Stimulated activated CD4-positive, alpha-beta T cell treated with anti-CD3 and anti-CD28 coated beads, TNF-alpha, amount 100 ng/mL, for 4 hours (primary cell): ENCODE results near the gene FGGY.
"Not testable (repeated sequence)": the region's sequence is repeated elsewhere in the genome, so short reads cannot be mapped to it uniquely, and the experiment has no call there.

Experiments used
- DNase-seq, 3 experiments: peaks; one replicate each; pipeline ENCODE4 v3.0.0-alpha.2; 2020; ENCODE audit warnings: low read depth in 3 of 3

FGGY gene

DNA sequence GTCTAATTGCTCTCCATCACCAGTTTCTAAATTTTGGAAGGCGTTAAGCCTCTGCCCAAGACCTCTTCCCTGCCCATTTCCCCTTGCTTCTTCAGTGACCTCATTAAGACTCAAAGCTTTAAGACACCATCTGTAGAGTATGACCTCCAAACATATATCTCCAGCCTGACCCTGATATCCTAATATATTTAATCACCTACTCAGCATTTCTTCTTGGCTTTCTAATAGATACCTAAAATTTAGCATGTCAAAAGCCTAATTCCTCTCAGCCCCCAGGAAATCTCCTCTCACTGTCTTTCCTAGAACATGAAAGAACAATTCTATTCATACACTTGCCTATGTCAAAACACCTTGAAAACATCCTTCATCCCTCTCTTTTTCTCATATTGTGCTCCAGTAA is 282.3 kb downstream of the FGGY start:
- no peak for DNase-seq

DNA sequence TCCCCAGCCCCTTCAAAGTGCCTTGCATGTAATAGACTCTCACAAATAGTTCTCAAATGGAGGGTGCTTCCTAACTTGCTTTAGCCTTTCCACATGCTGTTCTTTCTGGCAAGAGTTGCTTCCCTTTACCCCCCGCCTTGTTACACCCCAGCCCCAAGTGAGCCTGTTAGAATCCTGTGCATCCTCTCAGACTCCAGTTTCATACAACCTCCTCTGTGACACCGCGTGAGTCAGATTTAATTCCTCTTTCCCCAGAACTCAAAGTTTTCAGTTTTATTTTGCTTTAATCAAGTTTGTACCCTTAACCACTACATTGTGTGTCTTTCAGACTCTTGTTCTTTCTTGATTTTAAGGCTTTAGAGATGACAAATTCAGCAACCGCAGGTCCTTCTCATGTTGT is 283.4 kb downstream of the FGGY start:
- no peak for DNase-seq

DNA sequence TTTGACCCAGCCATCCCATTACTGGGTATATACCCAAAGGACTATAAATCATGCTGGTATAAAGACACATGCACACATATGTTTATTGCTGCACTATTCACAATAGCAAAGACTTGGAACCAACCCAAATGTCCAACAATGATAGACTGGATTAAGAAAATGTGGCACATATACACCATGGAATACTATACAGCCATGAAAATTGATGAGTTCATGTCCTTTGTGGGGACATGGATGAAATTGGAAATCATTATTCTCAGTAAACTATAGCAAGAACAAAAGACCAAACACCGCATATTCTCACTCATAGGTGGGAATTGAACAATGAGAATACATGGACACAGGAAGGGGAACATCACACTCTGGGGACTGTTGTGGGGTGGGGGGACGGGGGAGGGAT is 295.5 kb downstream of the FGGY start:
- DNase-seq, result not testable (repeated sequence)

DNA sequence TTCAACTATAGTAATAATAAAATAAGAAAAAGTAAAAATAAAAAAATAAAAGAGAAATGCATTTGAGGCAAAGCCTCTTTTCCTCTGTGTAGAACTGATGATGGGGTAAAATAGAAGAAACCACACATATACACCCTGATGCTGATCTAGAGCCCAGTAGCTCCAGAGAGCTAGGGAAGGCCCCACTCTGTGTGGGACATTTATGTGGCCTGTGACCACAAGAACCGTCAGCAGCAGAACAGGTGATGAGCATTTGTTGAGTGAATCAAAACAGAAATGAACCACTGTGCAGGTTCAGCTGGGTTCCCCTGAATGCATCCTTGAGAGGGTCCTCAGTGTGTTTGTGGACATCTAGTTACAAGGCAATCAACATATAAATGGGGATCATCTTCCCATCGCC is 296.0 kb downstream of the FGGY start:
- no peak for DNase-seq

- no peak for DNase-seq
Measured at GRCh38 chr1:59593798-59594790, 297.2 kb downstream of the FGGY start.

DNA sequence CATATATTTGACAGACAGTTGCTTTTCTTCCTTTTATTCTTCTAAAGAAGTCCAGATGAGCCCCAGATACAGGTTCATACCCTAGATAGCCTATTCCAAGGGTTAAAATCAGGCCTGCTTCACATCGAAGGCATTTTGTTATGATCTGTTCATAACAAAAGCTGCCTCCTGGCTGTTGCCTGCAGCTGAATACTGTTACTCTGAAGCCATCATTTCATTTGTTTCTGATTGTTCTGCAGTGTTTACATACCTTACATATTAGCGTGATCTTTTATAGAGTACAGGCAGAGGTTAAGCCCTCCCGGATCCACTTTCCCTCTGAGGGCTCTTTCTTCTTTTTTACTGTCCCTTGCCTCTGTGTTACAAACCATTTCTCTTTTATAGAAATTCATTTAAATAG is 298.9 kb downstream of the FGGY start:
- DNase-seq, result no peak

DNA sequence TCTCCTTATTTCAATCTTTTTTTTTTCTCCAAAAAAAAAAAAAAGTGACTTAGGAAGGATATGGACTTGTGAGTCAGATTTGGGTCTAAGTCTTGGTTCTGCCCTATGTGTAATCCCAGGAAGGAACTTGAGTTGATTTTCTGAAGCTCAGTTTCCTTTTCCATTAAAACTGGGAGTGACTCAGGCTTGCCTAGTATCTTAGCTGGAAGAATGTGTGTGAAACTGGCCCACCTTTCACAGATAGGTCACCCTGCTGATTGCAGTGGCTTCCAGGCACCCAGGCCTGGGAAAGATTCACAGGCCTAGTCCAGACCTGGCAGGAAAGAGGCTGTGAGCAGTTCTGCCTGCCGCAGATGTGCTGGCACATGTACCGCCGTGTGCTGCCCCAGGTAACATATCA is 299.5 kb downstream of the FGGY start:
- DNase-seq, result no peak

DNA sequence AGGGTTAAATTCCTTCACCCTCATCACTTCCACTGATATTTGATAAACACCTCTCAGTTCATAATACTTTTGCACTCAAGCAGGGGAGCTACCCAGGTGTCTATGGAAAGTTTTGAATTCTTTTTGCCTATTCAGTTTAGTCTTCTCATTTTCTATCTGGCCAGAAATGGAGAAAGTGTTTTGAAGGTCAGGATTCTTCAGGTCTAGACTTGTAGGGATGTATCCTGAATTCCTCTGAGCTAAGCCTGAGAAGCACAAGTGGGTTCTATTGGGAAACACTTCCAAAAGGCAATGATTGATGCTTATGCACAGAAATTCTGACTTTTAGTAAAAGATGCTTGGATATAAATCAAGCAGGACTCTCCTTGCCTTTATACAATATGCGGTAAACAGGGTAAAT is 300.1 kb downstream of the FGGY start:
- DNase-seq, result no peak

DNA sequence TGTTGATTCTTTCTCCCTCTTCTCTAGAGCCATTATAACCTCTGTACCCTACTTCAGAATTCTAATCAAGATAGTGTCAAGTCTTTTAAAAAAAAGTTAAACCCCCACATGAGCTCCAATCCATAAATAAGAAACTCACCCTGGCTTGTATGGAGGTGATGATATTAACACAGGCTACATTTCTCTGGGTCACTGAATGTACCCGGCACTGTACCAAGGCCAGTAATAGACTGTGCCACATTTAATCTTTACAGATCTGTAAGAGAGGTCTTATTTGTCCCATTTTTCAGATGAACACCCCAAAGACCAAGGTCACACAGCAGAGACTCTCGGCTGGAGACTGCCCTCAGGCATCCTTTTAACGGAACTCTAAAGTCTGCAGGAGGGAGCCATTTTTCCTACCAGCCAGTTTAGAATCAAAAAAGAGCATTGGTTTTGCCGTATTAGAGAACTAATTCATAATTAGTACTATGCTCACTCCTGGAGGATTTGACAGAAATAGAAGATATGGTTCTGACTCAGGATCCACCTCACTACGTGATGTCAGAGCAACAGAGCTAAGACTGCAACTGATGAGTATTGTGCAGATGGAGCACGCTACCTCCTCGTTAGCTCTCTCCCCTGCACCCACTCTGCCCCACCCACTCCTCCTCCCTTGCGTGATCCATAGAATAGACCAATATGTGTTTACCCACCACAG is 300.7 kb downstream of the FGGY start:
- DNase-seq, result no peak

DNA sequence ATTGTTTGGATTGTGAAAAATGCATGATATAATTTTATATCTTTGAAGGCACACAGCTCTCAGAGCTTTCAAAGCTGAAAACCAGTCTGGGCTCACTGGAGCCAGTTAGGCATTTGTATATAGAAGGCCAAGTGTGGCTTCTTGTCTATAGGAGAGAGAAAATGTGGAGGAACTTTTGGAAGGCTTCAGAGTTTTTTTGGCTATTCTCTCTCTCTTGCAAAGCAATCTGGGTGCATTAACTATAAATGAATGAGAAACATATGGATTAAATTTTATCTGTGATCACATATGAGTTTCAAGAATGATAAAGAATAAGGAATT is 301.2 kb downstream of the FGGY start:
- no peak for DNase-seq

DNA sequence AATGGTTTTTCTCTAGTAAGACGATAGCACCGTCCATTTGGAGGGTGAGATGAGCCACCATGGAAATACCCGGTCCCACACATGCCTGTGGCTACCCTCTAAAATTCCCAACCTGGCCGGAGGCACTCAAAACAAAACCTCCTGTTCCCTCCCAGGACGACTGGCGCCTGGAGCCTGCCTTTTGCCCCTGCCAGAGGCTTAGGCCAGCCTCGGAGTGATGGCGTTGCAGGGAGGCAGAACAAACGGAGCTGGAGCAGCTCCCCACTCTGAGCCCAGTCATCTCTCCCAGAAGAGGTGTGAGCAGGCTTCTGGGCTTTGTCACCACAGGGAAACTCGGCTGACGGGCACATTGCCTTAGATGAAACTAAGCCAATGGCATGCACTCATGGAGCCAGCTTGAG is 304.1 kb downstream of the FGGY start:
- DNase-seq, result no peak

DNA sequence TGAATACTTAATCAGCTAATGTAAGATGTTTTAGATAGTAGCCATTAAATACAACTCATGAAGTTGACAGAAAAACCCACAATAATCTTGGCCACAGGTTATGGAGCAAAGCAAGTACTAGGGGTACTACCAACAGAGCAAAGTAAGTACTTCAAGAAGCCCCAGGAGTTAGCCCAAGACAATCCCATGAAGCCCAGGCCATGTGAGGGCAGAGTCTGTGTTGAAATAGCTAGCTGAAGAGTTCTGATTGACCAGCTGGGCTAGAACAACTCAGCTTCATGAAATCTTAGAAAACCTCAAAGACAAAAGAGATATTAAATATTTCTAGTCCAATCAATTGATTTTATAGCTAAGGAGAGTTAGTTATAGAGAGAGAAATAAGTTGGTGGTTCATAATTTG is 304.9 kb downstream of the FGGY start:
- no peak for DNase-seq

DNA sequence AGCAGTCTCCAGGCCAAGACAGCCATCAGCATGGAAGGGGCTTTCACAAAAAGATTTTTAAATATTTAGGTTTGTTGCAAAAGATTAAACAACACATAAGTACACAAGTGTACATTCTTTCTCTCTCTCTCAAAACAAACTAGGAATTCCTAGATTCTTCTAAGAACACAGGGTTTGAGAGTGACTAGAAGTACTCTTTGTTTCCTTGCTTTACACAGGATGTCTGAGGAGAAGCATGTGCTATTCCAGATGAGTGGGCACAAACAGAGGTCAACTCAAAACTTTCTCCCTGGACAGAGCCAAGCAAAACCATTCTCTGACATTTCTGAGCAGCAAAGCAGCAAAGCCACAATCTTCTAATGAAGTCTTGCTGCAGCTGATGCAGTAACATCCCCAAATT is 307.3 kb downstream of the FGGY start:
- DNase-seq, result no peak

DNA sequence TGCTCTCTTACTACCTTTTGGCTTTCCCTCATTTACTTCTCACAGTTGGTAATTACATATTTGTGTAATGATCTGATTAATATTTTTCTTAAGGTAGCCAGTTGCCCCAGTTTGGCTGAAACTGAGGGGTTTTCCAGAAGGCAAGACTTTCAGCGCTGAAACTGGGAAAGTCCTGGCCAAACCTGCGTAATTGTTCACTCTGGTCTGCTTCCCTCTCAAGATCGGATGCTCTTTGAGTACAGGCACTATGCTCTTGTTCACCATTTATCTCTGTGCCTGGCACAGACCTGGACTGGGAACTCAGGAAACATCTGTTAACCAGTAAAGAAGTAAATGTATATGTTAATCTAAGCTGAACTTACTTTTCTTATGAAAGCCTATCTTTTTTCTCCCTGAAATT is 308.3 kb downstream of the FGGY start:
- no peak for DNase-seq

DNA sequence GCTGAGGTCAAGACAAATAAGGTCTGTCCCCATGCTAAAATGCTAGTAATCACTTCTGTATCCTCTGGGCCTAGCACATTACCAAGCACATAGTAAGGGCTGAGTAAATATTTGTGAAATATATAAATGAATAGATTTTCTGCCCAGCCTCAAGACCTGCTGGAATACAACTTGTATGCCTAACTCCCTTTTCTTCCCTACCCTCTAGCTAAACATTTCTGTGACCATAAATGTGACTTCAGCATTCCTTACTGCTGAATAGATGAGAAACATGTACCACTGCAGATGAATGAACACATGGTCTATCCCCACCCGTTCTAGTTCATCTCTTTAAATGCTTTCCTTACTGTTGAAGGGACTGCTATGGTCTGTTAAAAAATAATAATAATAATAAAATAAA is 308.9 kb downstream of the FGGY start:
- DNase-seq, result no peak

DNA sequence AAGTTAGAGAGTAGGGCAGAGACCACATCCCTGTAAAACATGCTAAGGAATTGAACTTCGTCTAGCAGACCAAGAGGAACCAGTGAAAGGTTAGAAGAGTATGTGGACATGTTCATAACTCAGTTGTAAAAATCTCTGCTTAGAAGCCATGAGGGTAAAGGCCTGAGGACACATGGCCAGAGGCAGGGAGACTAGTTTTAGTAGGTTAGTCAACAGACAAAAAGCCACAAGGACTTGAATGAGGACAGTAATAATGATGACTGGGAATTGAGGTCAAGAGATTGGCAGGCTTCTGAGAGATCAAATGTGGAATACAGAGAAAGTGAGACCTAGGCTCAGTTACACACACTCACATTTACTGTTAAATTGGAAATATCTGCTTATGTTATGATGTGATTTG is 312.4 kb downstream of the FGGY start:
- DNase-seq, result no peak

GRCh38 chr1:59610499-59610898 is 313.6 kb downstream of the FGGY start:
- DNase-seq, result not testable (repeated sequence)

DNA sequence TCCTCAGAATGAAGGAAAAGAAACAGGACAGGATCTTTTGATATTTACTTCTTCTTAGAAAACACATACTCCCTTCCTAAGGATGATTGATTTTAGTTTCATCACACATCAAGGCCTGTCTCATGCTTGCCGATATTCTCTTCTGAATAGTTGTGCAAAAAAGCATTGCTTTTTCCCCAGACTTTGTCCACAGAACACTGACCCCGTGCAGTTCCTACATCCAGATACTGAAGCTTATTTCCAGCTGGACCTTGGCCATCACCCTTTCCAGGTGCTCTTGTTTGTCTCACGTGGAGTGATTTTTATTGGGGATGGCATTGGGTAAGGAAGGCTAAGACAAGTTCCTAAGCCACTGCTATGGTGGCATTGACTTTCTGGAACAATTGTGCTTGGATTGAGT is 320.5 kb downstream of the FGGY start:
- DNase-seq, result no peak

GRCh38 chr1:59619557-59619956 is 322.7 kb downstream of the FGGY start:
- DNase-seq, result no peak

DNA sequence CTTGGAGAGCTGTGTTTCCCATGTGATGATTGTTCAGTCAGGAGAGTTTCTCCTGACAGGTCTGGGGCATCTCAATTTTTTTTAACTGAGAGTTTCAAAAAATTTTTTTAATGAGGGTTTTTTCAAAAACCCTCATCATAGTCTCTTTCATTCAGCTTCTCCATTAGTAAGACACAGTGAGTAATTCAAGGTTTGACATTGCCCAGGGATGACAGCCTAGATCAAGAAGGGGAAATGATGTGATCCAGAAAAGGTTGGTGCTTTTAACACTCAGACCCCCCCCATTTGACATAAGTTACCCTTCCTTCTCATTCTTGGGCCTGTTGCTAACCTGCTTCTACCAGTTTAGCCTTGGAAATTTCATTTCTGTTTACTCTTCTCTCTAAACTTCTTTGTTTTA is 328.5 kb downstream of the FGGY start:
- no peak for DNase-seq

GRCh38 chr1:59631561-59632255 is 334.8 kb downstream of the FGGY start:
- DNase-seq, result no peak

DNA sequence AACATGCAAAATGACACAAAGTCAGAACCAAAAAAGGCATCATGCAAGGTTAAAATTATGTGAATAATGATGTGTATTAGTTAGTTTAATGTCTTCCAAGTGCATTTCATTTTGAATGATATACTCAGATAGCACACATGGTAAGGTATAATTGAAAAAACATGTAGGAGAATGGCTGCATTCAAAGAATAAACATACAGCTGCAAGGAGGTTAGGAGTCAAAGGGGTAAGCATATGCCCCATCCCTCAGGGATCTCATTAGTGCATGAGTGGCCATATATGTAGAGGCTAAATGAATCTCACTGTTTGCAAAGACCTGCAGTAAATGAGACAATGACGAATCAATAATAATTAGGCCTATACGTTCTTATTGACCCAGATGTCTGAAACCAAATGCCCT is 338.2 kb downstream of the FGGY start:
- DNase-seq, result no peak

- DNase-seq, result no peak
Measured at GRCh38 chr1:59638231-59638711, 341.4 kb downstream of the FGGY start.
